Amniotic stem cell (primary cell): Measurements from ENCODE around the gene PRAMEF33.
"Not testable (repeated sequence)": the region's sequence is repeated elsewhere in the genome, so short reads cannot be mapped to it uniquely, and the experiment has no call there.

Source experiments
- DNase-seq: peaks from one replicate; lab custom pipeline; 2025; lab: John Stamatoyannopoulos, UW

PRAMEF33 gene

GRCh38 chr1:13303239-13303638 is at the start of gene PRAMEF33:
Gene PRAMEF33 (plus strand): TSS chr1:13303539. CDS start chr1:13305955, 2,416 bp downstream.
- not testable (repeated sequence) for DNase-seq

GRCh38 chr1:13253898-13254297 is 49.4 kb upstream of the PRAMEF33 start, which contains the start of gene PRAMEF5:
Gene PRAMEF5 (plus strand): TSS chr1:13254198. CDS start chr1:13259269, 5,071 bp downstream.
- DNase-seq, result not testable (repeated sequence)

- DNase-seq, result not testable (repeated sequence)
Measured at GRCh38 chr1:13265124-13265523, 38.2 kb upstream of the PRAMEF33 start.

- not testable (repeated sequence) for DNase-seq
Measured at GRCh38 chr1:13277016-13277415, 26.3 kb upstream of the PRAMEF33 start.

GRCh38 chr1:13279617-13280016 is 23.7 kb upstream of the PRAMEF33 start:
- DNase-seq, result not testable (repeated sequence)

GRCh38 chr1:13285037-13285436 is 18.3 kb upstream of the PRAMEF33 start, which contains the start of gene PRAMEF8:
Gene PRAMEF8 (minus strand): TSS chr1:13285137. CDS start chr1:13284091, 1,046 bp downstream.
- DNase-seq, result not testable (repeated sequence)

GRCh38 chr1:13289030-13289429 is 14.3 kb upstream of the PRAMEF33 start:
- not testable (repeated sequence) for DNase-seq

- not testable (repeated sequence) for DNase-seq
Measured at GRCh38 chr1:13297216-13297931, 6.0 kb upstream of the PRAMEF33 start.

- DNase-seq, result not testable (repeated sequence)
Measured at GRCh38 chr1:13298699-13299098, 4.6 kb upstream of the PRAMEF33 start.

GRCh38 chr1:13302197-13302596 is 1.1 kb upstream of the PRAMEF33 start:
- not testable (repeated sequence) for DNase-seq

- DNase-seq, result not testable (repeated sequence)
Measured at GRCh38 chr1:13315281-13315680, 11.9 kb downstream of the PRAMEF33 start, which contains the start of gene PRAMEF15. Gene PRAMEF15 (plus strand): TSS chr1:13315581. CDS start chr1:13318408, 2,827 bp downstream.

GRCh38 chr1:13342496-13342895 is 39.2 kb downstream of the PRAMEF33 start:
- not testable (repeated sequence) for DNase-seq

- DNase-seq, result not testable (repeated sequence)
Measured at GRCh38 chr1:13347034-13347433, 43.7 kb downstream of the PRAMEF33 start, which contains the start of gene PRAMEF14. Gene PRAMEF14 (minus strand): TSS chr1:13347134. CDS start chr1:13345314, 1,820 bp downstream.

GRCh38 chr1:13353476-13353875 is 50.1 kb downstream of the PRAMEF33 start:
- not testable (repeated sequence) for DNase-seq

GRCh38 chr1:13354475-13354874 is 51.1 kb downstream of the PRAMEF33 start:
- not testable (repeated sequence) for DNase-seq

- peak; percentile 3 for DNase-seq
Measured at GRCh38 chr1:13356774-13357173, 53.4 kb downstream of the PRAMEF33 start.
